Activated T-cell treated with anti-CD3 and anti-CD28 coated beads, Interleukin-2, amount 50 U/mL, for 72 hours (primary cell): Measurements from ENCODE around the gene GGA1. TPM values are rescaled to one million over a fixed set of nuclear protein-coding genes. Genes with fewer than 3 reads are reported as not detected.
"Not testable (repeated sequence)": the region's sequence is repeated elsewhere in the genome, so short reads cannot be mapped to it uniquely, and the experiment has no call there.

Experiments used
- ATAC-seq, 2 donors: fragments of 150-1000 bp; cut with Tn5 transposase; replicated peaks in 1 of 2; 2 replicates each; pipeline ENCODE4 v1.10.0; 2021; ENCODE audit warnings: moderate library complexity in 2 of 2, mild to moderate bottlenecking in 1 of 2
- DNase-seq, 2 donors: peaks; one replicate each; pipeline ENCODE4 v3.0.0; 2021 to 2022; ENCODE audit warnings: mixed read lengths in 1 of 2
- H3K27ac Mint-ChIP-seq: one replicate; pipeline ENCODE4 v1.8.0; 2022; ENCODE audit warnings: mild to moderate bottlenecking, moderate library complexity, mixed read lengths
- H3K27me3 Mint-ChIP-seq: one replicate; pipeline ENCODE4 v1.8.0; 2022; ENCODE audit warnings: low read depth, mixed read lengths
- H3K36me3 Mint-ChIP-seq, 2 donors: one replicate each; pipeline ENCODE4 v1.8.0; 2022; ENCODE audit warnings: mixed read lengths in 2 of 2, mild to moderate bottlenecking in 1 of 2; ENCODE audit not compliant: insufficient read depth in 2 of 2
- H3K4me1 Mint-ChIP-seq: one replicate; pipeline ENCODE4 v1.8.0; 2022; ENCODE audit warnings: low read depth, mixed read lengths
- H3K4me3 Mint-ChIP-seq, 2 donors: one replicate each; pipeline ENCODE4 v1.8.0; 2022; ENCODE audit warnings: mild to moderate bottlenecking in 2 of 2, mixed read lengths in 2 of 2, moderate library complexity in 2 of 2
- H3K9me3 Mint-ChIP-seq, 2 donors: one replicate each; pipeline ENCODE4 v1.8.0; 2022; ENCODE audit warnings: mixed read lengths in 2 of 2
- total RNA-seq, 2 donors: library from RNA; stranded (reverse); gene quantifications; one replicate each; pipeline ENCODE4 v1.2.3, GENCODE V29; 2022

Gene GGA1
- total RNA-seq, 2 donors from 2014 or later, result 81.5 to 96.2 TPM

DNA sequence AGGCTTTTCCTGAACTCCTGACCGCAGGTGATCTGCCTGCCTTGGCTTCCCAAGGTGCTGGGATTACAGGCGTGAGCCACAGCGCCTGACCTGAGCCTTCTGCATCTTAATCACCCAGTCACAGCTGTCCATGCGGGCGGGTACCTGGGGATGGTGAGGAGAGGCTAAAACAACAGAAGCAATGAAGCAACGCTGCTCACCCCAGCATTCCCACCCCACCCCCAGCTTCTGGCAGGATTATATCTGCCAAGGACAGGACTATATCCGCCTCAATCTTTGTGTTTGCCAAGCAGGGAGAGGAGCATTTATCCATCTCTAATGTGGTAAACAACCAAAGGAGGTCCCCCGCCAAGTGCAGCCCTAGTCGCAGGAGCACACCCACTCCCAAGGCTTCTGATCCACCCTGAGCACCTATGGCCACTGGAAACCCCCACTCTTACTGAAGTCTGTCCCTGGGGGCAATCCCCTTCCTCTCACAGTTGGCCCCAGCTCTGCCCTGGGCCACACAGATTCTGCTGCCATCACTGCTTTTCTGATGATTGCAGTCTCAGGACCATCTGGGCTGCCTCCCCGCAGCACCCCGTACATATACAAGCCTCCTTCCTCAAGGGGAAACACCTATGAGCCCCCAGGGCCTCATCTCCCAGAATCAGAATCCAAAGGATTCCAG lies 20.0 kb upstream of the GGA1 start:
- H3K9me3 Mint-ChIP-seq, result no peaks in the 10 kb centered on the region
- peaks cover 11% of the 10 kb centered on the region for H3K4me1 Mint-ChIP-seq
- ATAC-seq (no peak), DNase-seq (no peak)
- H3K27ac Mint-ChIP-seq, result no peak overlapping the region
- H3K27me3 Mint-ChIP-seq, result no peaks in the 10 kb centered on the region
- H3K36me3 Mint-ChIP-seq, result no peaks in the 10 kb centered on the region
- H3K4me3 Mint-ChIP-seq, result no peak overlapping the region

GRCh38 chr22:37589636-37590035 lies 19.0 kb upstream of the GGA1 start:
- Mint-ChIP-seq H3K36me3 (no peaks in the 10 kb centered on the region), H3K27me3 (no peaks in the 10 kb centered on the region), H3K4me3 (no peak overlapping the region), H3K9me3 (no peaks in the 10 kb centered on the region), H3K4me1 (peaks cover 11% of the 10 kb centered on the region), H3K27ac (no peak overlapping the region)
- ATAC-seq, result no peak
- DNase-seq, result no peak

DNA sequence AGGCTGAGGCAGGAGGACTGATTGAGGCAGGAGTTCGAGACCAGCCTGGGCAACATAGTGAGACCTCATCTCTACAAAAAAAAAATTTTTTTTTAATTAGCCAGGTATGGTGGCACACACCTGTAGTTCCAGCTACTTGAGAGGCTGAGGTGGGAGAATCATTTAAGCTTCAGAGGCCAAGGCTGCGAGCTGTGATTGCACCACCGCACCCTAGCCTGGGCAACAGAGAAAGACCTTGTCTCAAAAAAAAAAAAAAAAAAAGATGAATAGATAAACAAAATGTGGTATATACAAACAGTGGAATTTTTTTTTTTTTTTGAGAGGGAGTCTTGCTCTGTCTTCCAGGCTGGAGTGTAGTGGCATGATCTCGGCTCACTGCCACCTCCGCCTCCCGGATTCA lies 17.6 kb upstream of the GGA1 start:
- not testable (repeated sequence) for ATAC-seq, H3K27ac Mint-ChIP-seq, H3K36me3 Mint-ChIP-seq

GRCh38 chr22:37591823-37592404 lies 16.7 kb upstream of the GGA1 start:
- Mint-ChIP-seq H3K27ac (peak overlapping the region; percentile 71), H3K4me3 (peak overlapping the region; percentile 88 to 97), H3K27me3 (no peaks in the 10 kb centered on the region), H3K9me3 (no peaks in the 10 kb centered on the region), H3K36me3 (no peaks in the 10 kb centered on the region), H3K4me1 (peaks cover 11% of the 10 kb centered on the region)
- DNase-seq, result no peak
- no peak for ATAC-seq

More for the DNA sequence above, 17.6 kb upstream of the GGA1 start:
- H3K4me3 Mint-ChIP-seq, DNase-seq, H3K9me3 Mint-ChIP-seq, H3K27me3 Mint-ChIP-seq: not testable (repeated sequence)
- peaks cover 11% of the 10 kb centered on the region for H3K4me1 Mint-ChIP-seq

DNA sequence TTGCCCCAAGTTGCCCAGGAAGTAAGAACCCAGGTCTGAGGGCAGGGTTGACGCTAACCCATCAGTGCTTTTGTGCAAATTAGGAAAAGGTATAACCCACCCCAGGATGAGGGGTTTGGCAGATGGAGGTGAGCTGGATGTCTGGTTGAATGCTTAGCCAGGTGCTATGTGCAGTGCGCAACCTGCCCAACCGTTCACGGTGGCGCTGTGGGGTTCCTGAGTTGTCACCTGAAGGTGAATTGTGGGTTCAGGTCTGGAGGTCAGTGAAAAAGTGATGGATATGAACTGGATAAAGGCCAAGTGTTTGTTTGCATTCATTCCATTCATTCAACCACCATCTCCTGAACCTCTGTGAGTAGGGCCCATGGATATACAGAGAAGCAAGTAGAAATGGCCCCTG lies 14.4 kb upstream of the GGA1 start:
- Mint-ChIP-seq H3K4me1 (peaks cover 7% of the 10 kb centered on the region), H3K9me3 (no peaks in the 10 kb centered on the region), H3K27ac (no peak overlapping the region), H3K27me3 (no peaks in the 10 kb centered on the region), H3K36me3 (no peaks in the 10 kb centered on the region), H3K4me3 (no peak overlapping the region)
- DNase-seq, result no peak
- no peak for ATAC-seq

DNA sequence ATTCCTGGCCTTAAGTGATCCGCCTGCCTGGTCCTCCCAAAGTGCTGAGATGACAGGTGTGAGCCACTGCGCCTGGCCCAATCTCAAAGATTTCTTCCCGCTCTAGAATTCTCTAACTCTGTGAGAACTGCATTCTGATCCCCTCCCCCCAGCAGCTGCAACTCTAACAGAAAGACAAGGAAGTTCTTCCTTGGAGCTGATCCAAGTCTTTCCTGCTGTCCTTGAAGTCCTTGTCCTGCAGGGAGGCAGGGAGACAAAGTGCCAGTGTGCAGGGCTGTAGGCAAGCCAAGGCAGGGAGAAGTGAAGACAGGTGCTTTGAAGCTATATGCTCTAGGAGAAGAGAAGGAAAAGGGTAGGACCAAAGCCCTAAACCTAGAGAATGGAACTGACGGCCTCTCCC lies 9.5 kb upstream of the GGA1 start:
- Mint-ChIP-seq H3K27ac (no peak overlapping the region), H3K36me3 (no peaks in the 10 kb centered on the region), H3K9me3 (no peaks in the 10 kb centered on the region), H3K27me3 (no peaks in the 10 kb centered on the region), H3K4me3 (no peak overlapping the region), H3K4me1 (peaks cover 11% of the 10 kb centered on the region)
- DNase-seq (no peak), ATAC-seq (no peak)

DNA sequence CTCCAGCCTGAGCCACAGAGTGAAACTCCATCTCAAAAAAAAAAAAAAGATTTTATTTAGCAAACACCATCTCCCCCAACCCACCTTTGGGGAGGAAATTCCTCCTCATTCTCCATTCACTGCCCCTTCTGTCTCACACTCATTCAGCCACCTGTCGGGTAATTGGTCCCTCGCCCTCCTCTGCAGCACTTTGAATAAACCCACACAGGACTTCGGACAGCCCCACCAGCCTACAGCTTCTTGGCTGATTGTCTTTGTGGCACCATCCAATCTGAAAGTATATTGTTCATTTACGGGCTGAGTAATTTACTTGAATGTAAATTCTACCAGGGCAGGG lies 7.5 kb upstream of the GGA1 start:
- Mint-ChIP-seq H3K9me3 (no peaks in the 10 kb centered on the region), H3K27me3 (no peaks in the 10 kb centered on the region), H3K36me3 (no peaks in the 10 kb centered on the region), H3K4me1 (peaks cover 25% of the 10 kb centered on the region), H3K27ac (no peak overlapping the region), H3K4me3 (no peak overlapping the region)
- no peak for DNase-seq
- ATAC-seq, result no peak

DNA sequence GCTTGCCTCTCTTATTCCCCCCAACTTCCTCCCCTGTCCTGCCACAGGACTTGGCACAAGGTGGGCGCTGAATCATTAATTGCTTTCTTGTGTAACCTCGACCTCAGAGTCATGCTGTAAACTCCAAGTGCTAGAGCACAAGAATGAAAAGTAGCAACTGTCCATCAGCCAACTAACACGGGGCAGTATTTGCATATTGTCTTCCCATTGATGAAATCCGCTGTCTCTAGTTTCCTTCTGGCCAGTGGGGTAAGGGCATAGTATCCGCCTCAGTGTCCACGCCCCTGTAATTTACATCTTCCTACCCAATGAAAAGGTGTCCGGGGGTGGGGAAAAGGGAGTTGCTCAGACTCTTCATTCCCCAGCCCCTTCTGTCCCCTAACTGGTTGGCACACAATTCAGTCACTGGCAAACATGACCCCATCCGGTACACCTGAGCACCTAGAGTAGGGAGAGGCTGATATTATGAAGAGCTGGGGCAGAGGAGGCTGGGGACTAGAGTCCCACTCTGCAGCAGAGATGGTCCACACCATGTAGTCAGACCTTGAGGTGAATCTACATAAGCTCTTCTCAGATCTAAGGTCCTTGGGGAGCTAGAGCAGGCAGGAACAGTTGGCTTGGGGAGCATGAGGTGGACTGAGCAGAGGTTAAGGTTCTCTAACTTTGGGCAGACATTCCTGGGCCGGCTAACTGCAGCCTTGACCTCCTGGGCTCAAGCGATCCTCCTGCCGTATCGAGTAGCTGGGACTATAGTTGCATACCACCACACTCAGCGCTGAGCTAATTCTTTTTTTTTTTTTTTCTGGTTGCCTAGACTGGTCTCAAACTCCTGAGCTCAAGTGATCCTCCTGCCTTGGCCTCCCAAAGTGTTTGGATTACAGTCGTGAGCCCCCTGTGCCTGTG lies 6.8 kb upstream of the GGA1 start:
- DNase-seq, result no peak
- Mint-ChIP-seq H3K4me3 (no peak overlapping the region), H3K4me1 (peaks cover 26% of the 10 kb centered on the region), H3K36me3 (no peaks in the 10 kb centered on the region), H3K27ac (no peak overlapping the region), H3K9me3 (no peaks in the 10 kb centered on the region), H3K27me3 (no peaks in the 10 kb centered on the region)
- peak; percentile 15 to 46 for ATAC-seq

DNA sequence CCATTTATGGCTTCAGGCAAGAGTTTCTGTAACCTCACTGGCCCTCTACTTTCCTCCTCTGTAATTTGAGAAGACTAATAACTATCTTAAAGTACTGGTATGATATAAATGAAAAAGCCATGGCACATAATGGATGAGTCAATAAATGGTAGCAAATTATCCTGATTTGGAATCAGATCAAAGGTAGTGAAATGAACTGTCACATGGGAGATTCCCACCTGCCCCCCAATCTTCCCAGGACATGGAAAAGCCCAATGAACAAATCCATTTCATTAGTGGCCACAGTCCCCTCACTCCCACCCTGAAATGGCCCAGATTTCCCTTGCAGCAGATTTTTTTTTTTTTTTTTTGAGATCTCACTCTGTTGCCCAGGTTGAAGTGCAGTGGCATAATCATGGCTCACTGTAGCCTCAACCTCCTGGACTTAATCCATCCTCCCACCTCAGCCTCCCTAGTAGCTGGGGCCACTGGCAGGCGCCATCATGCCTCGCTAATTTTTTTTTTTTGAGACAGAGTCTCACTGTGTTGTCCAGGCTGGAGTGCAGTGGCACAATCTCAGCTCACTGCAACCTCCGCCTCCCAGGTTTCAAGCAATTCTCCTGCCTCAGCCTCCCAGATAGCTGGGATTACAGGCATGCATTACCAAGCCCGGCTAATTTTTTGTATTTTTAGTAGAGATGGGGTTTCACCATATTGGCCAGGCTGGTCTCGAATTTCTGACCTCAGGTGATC lies 5.9 kb upstream of the GGA1 start:
- DNase-seq, H3K36me3 Mint-ChIP-seq, H3K27ac Mint-ChIP-seq, H3K9me3 Mint-ChIP-seq, ATAC-seq, H3K27me3 Mint-ChIP-seq, H3K4me3 Mint-ChIP-seq: not testable (repeated sequence)
- peaks cover 35% of the 10 kb centered on the region for H3K4me1 Mint-ChIP-seq

GRCh38 chr22:37604074-37604473 lies 4.6 kb upstream of the GGA1 start:
- Mint-ChIP-seq H3K4me1 (peaks cover 42% of the 10 kb centered on the region), H3K36me3 (peaks cover 0 to 3% of the 10 kb centered on the region in 2 donors), H3K4me3 (no peak overlapping the region), H3K9me3 (peaks cover 0 to 2% of the 10 kb centered on the region in 2 donors), H3K27me3 (no peaks in the 10 kb centered on the region), H3K27ac (no peak overlapping the region)
- DNase-seq (no peak), ATAC-seq (no peak)

DNA sequence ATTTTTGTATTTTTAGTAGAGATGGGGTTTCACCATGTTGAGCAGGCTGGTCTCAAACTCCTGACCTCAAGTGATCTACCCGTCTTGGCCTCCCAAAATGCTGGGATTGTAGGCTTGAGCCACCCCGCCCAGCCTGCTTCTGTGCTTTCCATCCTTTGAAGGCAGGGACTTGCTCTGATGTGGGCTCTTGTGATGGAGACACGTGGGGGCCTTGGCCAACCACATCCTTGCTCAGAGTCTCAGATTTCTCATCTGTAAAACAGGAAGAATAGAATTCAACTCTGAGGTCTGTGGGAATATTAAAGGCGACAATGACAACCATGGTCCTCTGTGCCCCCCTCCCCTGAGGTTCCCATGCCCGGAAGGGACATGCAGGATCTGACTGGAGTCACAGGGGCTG lies 3.8 kb upstream of the GGA1 start:
- peaks cover 0 to 2% of the 10 kb centered on the region in 2 donors for H3K9me3 Mint-ChIP-seq
- peaks cover 49% of the 10 kb centered on the region for H3K4me1 Mint-ChIP-seq
- peak; percentile 43 to 49 for DNase-seq
- H3K4me3 Mint-ChIP-seq, result peak overlapping the region; percentile 3 to 24
- peaks cover 3 to 4% of the 10 kb centered on the region in 2 donors for H3K36me3 Mint-ChIP-seq
- no peak overlapping the region for H3K27ac Mint-ChIP-seq
- no peaks in the 10 kb centered on the region for H3K27me3 Mint-ChIP-seq
- no peak for ATAC-seq

DNA sequence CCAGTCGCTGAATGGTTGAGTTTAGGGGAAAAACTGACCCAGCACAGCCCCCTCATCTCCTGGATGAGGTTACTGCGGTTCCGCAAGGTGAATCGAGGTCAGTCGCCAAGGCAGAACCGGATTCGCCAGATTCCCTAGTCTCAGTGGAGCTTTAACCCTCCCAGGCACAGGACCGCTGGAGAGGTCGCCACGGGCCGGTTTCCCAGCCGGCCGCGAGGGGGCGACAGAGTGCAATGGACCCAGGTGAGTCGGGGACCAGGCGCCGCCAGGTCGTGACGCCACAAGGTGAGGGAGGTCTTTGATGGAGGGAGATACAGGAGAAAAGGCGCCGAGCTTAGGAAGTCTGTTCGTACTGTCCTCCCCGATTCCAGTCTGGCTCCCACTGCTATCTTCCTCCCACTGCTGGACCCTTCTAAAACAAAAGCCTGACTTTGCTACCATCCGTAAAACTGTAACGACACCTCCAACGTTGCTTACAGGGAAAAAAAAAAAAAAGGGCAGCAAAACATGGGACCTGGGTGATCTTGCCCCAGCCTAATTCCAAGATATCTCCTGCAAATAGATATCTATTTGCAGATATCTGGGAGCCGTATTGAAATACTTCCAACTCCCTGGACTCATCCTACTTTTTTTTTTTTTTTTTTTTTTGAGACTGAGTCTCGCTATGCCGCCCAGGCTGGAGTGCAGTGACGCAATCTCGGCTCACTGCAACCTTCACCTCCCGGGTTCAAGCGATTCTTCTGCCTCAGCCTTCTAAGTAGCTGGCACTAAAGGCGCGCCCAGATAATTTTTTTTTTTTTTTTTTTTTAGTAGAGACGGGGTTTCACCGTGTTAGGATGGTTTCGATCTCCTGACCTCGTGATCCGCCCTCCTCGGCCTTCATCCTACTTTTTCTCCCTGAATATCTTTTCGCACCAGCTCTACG lies 1.4 kb upstream of the GGA1 start:
- Mint-ChIP-seq H3K27ac (peak overlapping the region; percentile 97), H3K9me3 (peaks cover 0 to 2% of the 10 kb centered on the region in 2 donors), H3K27me3 (no peaks in the 10 kb centered on the region), H3K4me1 (peaks cover 52% of the 10 kb centered on the region), H3K4me3 (peak overlapping the region; percentile 88 to 90), H3K36me3 (peaks cover 3 to 4% of the 10 kb centered on the region in 2 donors)
- peak; percentile 91 to 96 for DNase-seq
- ATAC-seq, result peak; percentile 18 to 32
